Mesendoderm (in vitro differentiated cells): ENCODE results near the gene CSF2RB.

Source experiments
- DNase-seq: peaks from one replicate; pipeline ENCODE4 v3.0.0; 2013
- H2AK5ac ChIP-seq: 2 replicates; pipeline ENCODE4 v1.6.1; 2013; ENCODE audit warnings: low read length, inconsistent platforms
- H2BK120ac ChIP-seq: 2 replicates; pipeline ENCODE4 v1.6.1; 2013; ENCODE audit warnings: low read depth, mild to moderate bottlenecking, low read length, moderate library complexity, mixed read lengths
- H2BK15ac ChIP-seq: replicated peaks from 2 replicates; pipeline ENCODE4 v1.6.1; 2013; ENCODE audit warnings: low read depth, mild to moderate bottlenecking, moderate library complexity
- H2BK5ac ChIP-seq: 2 replicates; pipeline ENCODE4 v1.6.1; 2013; ENCODE audit warnings: low read length, inconsistent platforms
- H3K18ac ChIP-seq: 2 replicates; pipeline ENCODE4 v1.6.1; 2013; ENCODE audit warnings: mild to moderate bottlenecking, low read length, mixed read lengths
- H3K23ac ChIP-seq: one replicate; pipeline ENCODE4 v1.6.1; 2013; ENCODE audit warnings: low read length
- H3K27ac ChIP-seq: 2 replicates; pipeline ENCODE4 v1.5.1; 2013; ENCODE audit warnings: low read depth, mild to moderate bottlenecking, inconsistent platforms, low read length, moderate library complexity
- H3K27me3 ChIP-seq: 2 replicates; pipeline ENCODE4 v1.6.1; 2013; ENCODE audit warnings: low read length, control low read depth, mild to moderate bottlenecking, inconsistent platforms; ENCODE audit not compliant: insufficient read depth, poor library complexity
- H3K36me3 ChIP-seq: 2 replicates; pipeline ENCODE4 v1.6.1; 2013; ENCODE audit warnings: low read length, inconsistent platforms; ENCODE audit not compliant: control insufficient read depth, insufficient read depth
- H3K4ac ChIP-seq: one replicate; pipeline ENCODE4 v1.6.1; 2013; ENCODE audit warnings: low read depth, mild to moderate bottlenecking, low read length, moderate library complexity
- H3K4me1 ChIP-seq: 2 replicates; pipeline ENCODE4 v1.6.1; 2013; ENCODE audit warnings: low read depth, low read length, inconsistent platforms; ENCODE audit not compliant: control insufficient read depth
- H3K4me2 ChIP-seq: 2 replicates; pipeline ENCODE4 v1.6.1; 2013; ENCODE audit warnings: low read length
- H3K4me3 ChIP-seq: 2 replicates; pipeline ENCODE4 v1.5.1; 2013; ENCODE audit warnings: mild to moderate bottlenecking, low read length
- H3K56ac ChIP-seq: one replicate; pipeline ENCODE4 v1.6.1; 2013; ENCODE audit warnings: low read length
- H3K79me1 ChIP-seq: 2 replicates; pipeline ENCODE4 v1.6.1; 2013; ENCODE audit warnings: low read length, inconsistent platforms
- H3K79me2 ChIP-seq: 2 replicates; pipeline ENCODE4 v1.6.1; 2013; ENCODE audit warnings: mild to moderate bottlenecking, low read length; ENCODE audit not compliant: control insufficient read depth, insufficient read depth
- H3K9ac ChIP-seq: 2 replicates; pipeline ENCODE4 v1.6.1; 2013; ENCODE audit warnings: low read length, inconsistent platforms
- H4K5ac ChIP-seq: one replicate; pipeline ENCODE4 v1.6.1; 2013; ENCODE audit warnings: low read length
- H4K8ac ChIP-seq: one replicate; pipeline ENCODE4 v1.6.1; 2013; ENCODE audit warnings: low read depth, mild to moderate bottlenecking, control low read depth, low read length, moderate library complexity
- WGBS: extraction: QIAGEN DNeasy Blood & Tissue Kit; methylation state at CpG from one replicate; pipeline ENCODE4 v1.1.7; 2013; ENCODE audit warnings: low lambda C conversion rate, missing lambda C conversion rate; ENCODE audit not compliant: insufficient coverage; ENCODE audit errors: extremely low coverage; 5-methylcytosine and 5-hydroxymethylcytosine counted together

Gene CSF2RB

DNA sequence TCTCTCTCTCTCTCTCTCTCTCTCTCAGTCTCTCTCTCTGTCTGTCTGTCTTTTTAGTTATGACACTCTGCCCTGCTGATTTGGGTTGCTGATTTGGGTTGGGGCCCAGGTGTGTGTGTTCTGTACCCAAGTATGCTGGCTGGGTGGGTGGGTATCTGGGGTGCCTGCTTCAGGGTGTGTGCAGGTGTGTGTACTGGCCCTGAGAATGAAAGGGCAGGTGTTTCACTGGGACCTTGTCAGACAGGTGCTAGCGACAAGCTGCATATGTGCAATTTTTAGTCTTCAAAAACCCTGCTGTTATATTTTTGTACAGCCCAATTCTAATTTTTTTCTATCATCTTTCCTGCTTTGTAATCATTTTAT, 943 bp downstream of the CSF2RB start:
- H2AK5ac ChIP-seq: no peak overlapping the region
- H3K18ac ChIP-seq: no peak overlapping the region
- no CpG with 5 or more reads among the region's 1 CpG for WGBS
- no peak overlapping the region for H3K9ac ChIP-seq
- H4K8ac ChIP-seq: no peak overlapping the region
- H3K79me1 ChIP-seq: no peaks in the 10 kb centered on the region
- H3K27ac ChIP-seq: no peak overlapping the region
- H3K4me2 ChIP-seq: no peak overlapping the region
- H3K56ac ChIP-seq: no peak overlapping the region
- no peak overlapping the region for H3K4me3 ChIP-seq
- no peaks in the 10 kb centered on the region for H3K79me2 ChIP-seq
- no peak overlapping the region for H4K5ac ChIP-seq
- H2BK5ac ChIP-seq: no peak overlapping the region
- no peak for DNase-seq
- no peak overlapping the region for H3K4ac ChIP-seq
- no peak overlapping the region for H2BK15ac ChIP-seq
- no peak overlapping the region for H2BK120ac ChIP-seq
- H3K36me3 ChIP-seq: no peaks in the 10 kb centered on the region
- H3K4me1 ChIP-seq: peaks cover 2% of the 10 kb centered on the region
- H3K23ac ChIP-seq: no peak overlapping the region
- no peaks in the 10 kb centered on the region for H3K27me3 ChIP-seq

DNA sequence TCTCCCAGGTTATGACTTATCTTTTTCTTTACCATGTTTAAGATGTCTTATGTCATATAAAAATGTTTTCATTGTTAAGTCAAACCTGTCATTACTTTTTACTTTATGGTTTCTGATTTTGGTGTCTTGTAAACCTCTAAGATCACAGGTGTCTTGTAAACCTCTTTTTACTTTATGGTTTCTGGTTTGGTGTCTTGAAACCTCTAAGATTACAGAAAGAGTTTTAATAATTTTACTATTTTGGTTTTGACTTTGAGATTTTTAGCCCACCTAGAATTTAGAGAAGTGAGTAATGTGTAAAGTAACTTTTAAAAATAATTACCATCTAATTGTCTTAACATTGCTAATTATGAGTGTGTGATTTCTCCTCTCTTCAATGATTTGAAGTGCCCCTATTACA, 2.6 kb downstream of the CSF2RB start:
- Histone ChIP-seq H3K23ac (no peak overlapping the region), H3K79me1 (no peaks in the 10 kb centered on the region), H3K4me1 (peaks cover 2% of the 10 kb centered on the region), H3K36me3 (no peaks in the 10 kb centered on the region), H3K56ac (no peak overlapping the region), H2BK5ac (no peak overlapping the region), H3K4ac (no peak overlapping the region), H3K4me3 (no peak overlapping the region), H3K79me2 (no peaks in the 10 kb centered on the region), H2BK15ac (no peak overlapping the region), H3K27ac (no peak overlapping the region), H3K4me2 (no peak overlapping the region), H3K9ac (no peak overlapping the region), H3K27me3 (no peaks in the 10 kb centered on the region), H2BK120ac (no peak overlapping the region), H4K5ac (no peak overlapping the region), H3K18ac (no peak overlapping the region), H4K8ac (no peak overlapping the region), H2AK5ac (no peak overlapping the region)
- DNase-seq: no peak

DNA sequence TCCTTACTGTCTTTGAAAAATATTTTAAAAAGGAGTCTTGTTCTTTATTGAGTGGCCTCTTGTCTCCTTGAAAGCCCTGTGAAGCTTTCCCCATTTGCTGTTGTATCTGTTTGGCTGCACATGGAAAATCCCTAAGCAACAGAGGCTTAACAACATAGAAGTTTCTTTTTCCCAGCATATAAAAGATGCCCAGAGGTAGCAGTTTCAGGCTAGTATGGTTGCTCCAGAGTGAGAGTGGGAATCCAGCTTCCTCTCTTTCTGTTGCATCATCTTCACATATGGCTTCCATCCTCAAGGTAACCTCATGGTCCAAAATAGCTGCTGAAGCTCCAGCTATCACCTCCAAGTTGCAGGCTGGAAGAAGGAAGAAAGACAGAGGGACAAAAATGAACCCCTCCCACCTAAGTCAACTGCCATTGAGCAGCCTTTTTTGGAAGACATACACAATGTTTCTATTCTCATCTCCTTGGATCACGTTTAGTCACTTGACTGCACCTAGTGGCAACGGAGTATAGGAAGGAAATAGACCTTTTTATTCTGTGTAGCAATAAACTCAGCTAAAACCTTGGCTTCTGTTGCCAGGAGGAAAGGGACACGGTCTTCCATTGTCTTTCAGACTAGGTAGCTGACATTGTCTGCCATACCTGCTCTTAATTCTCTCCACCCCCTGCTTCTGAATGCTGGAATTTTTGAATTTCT, 5.3 kb downstream of the CSF2RB start:
- Histone ChIP-seq H3K4me2 (no peak overlapping the region), H3K4me1 (no peaks in the 10 kb centered on the region), H3K56ac (no peak overlapping the region), H3K9ac (no peak overlapping the region), H2BK120ac (no peak overlapping the region), H2BK5ac (no peak overlapping the region), H3K18ac (no peak overlapping the region), H2BK15ac (no peak overlapping the region), H3K36me3 (no peaks in the 10 kb centered on the region), H4K5ac (no peak overlapping the region), H3K79me2 (no peaks in the 10 kb centered on the region), H3K4ac (no peak overlapping the region), H3K27ac (no peak overlapping the region), H4K8ac (no peak overlapping the region), H3K23ac (no peak overlapping the region), H3K4me3 (no peak overlapping the region), H2AK5ac (no peak overlapping the region), H3K79me1 (no peaks in the 10 kb centered on the region), H3K27me3 (no peaks in the 10 kb centered on the region)
- DNase-seq: no peak
- WGBS: no CpG with 5 or more reads among the region's 3 CpGs

DNA sequence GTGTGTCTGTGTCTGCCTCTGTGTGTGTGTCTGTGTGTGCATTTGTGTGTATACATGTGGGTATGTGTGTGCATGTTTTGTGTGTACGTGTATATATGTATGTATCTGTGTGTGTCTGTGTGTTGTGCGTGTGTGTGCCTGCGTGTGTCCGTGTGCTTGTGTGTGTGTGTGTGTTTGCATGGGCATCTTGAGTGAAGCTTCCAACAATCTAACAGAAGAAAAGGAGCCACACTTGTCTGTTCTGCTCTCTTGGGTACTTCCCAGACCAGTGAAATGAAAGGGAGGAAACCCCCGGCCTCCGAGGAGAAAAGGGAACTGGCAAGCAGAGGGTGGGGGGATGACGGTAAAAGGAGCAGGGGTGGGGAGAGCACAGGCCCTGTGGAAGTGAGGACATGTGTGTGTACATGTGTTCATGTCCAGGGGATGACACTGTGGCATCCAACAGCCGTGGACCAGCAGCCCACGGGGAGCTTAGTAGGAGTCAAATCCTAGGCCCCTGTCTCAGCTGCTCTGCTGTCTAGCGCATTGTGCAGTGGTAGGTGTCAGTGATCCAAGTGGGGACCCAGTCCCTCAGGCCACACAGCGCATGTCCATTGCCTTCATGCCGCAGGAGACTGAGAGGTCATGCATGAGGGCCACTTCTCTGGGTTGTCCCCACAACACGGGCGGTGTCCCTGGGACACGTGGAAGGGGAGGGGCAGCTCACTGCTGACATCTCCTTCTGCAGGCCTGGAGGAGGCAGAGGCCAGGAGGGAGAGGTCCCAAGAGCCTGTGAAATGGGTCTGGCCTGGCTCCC, 8.1 kb downstream of the CSF2RB start:
- H3K4me3 ChIP-seq: no peak overlapping the region
- H3K27me3 ChIP-seq: no peaks in the 10 kb centered on the region
- no peak overlapping the region for H2BK15ac ChIP-seq
- no peak overlapping the region for H3K4ac ChIP-seq
- H2AK5ac ChIP-seq: no peak overlapping the region
- no peak overlapping the region for H3K23ac ChIP-seq
- H3K27ac ChIP-seq: no peak overlapping the region
- H3K56ac ChIP-seq: no peak overlapping the region
- no peak overlapping the region for H2BK5ac ChIP-seq
- H3K36me3 ChIP-seq: no peaks in the 10 kb centered on the region
- no peak for DNase-seq
- H3K4me1 ChIP-seq: no peaks in the 10 kb centered on the region
- no peak overlapping the region for H2BK120ac ChIP-seq
- H3K18ac ChIP-seq: no peak overlapping the region
- no CpG with 5 or more reads among the region's 15 CpGs for WGBS
- no peaks in the 10 kb centered on the region for H3K79me1 ChIP-seq
- no peak overlapping the region for H4K5ac ChIP-seq
- no peak overlapping the region for H3K4me2 ChIP-seq
- no peaks in the 10 kb centered on the region for H3K79me2 ChIP-seq
- no peak overlapping the region for H4K8ac ChIP-seq
- H3K9ac ChIP-seq: no peak overlapping the region

DNA sequence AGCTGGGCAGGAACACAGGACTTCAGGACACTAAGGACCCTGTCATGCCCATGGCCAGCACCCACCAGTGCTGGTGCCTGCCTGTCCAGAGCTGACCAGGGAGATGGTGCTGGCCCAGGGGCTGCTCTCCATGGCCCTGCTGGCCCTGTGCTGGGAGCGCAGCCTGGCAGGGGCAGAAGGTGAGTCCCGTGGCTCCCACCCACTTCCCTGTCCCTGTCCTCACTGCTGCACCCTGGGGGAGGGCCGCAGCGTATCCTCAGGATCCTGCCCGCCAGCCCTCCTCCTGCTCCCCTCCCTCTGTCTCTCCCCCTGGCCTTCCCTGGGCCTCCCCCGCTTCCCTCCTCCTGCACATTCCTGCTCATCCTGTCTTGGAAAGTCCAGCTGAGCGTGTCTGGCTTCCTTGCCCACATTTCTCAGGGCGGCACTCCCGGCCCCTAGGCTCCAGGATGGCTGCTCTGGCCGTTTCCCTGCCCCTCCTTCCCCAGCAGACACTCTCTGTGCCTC, 8.7 kb downstream of the CSF2RB start:
- Histone ChIP-seq H3K79me2 (no peaks in the 10 kb centered on the region), H2AK5ac (no peak overlapping the region), H3K56ac (no peak overlapping the region), H3K36me3 (no peaks in the 10 kb centered on the region), H2BK120ac (no peak overlapping the region), H3K27ac (no peak overlapping the region), H3K18ac (no peak overlapping the region), H4K5ac (no peak overlapping the region), H3K4me2 (no peak overlapping the region), H2BK5ac (no peak overlapping the region), H3K23ac (no peak overlapping the region), H2BK15ac (no peak overlapping the region), H3K4ac (no peak overlapping the region), H4K8ac (no peak overlapping the region), H3K27me3 (no peaks in the 10 kb centered on the region), H3K79me1 (no peaks in the 10 kb centered on the region), H3K9ac (no peak overlapping the region), H3K4me1 (no peaks in the 10 kb centered on the region), H3K4me3 (no peak overlapping the region)
- WGBS: no CpG with 5 or more reads among the region's 10 CpGs
- peak; percentile 54 for DNase-seq
